Stimulated activated CD8-positive, alpha-beta memory T cell treated with anti-CD3 and anti-CD28 coated beads, Interleukin-2, amount 100 ng/mL, for 1 hour (primary cell): ENCODE measurements around the gene TMEM115.

Experiments
- DNase-seq, 2 donors: peaks; one replicate each; pipeline ENCODE4 v3.0.0-alpha.2; 2020; ENCODE audit warnings: low read depth in 2 of 2

TMEM115 gene

GRCh38 chr3:50353245-50354004 lies 5.9 kb downstream of the TMEM115 start:
- no peak for DNase-seq

GRCh38 chr3:50352781-50353180 lies 6.5 kb downstream of the TMEM115 start:
- DNase-seq, result no peak

GRCh38 chr3:50351323-50351697 lies 8.0 kb downstream of the TMEM115 start:
- no peak for DNase-seq

- peak; percentile 98 to 99 for DNase-seq
Observed at GRCh38 chr3:50350527-50351322, 8.6 kb downstream of the TMEM115 start, which contains the start of the genes CYB561D2 and NPRL2. Gene CYB561D2, plus strand, starts transcription at chr3:50350862. Its CDS starts 572 bp downstream, at chr3:50351434. Gene NPRL2, minus strand, starts transcription at chr3:50350775. Its CDS starts 123 bp downstream, at chr3:50350652.

- DNase-seq, result no peak
Observed at GRCh38 chr3:50350213-50350526, 9.2 kb downstream of the TMEM115 start.

- DNase-seq, result peak; percentile 53 to 60
Observed at GRCh38 chr3:50347187-50347813, 12.0 kb downstream of the TMEM115 start.

- peak in 1 of 2 donors; percentile 58 for DNase-seq
Observed at GRCh38 chr3:50345586-50346234, 13.6 kb downstream of the TMEM115 start, which contains the start of gene ZMYND10. Gene ZMYND10, minus strand, starts transcription at chr3:50345732. Its CDS starts 153 bp downstream, at chr3:50345579.

GRCh38 chr3:50345008-50345407 lies 14.3 kb downstream of the TMEM115 start:
- DNase-seq, result no peak

GRCh38 chr3:50342813-50343633 lies 16.3 kb downstream of the TMEM115 start:
- no peak for DNase-seq

GRCh38 chr3:50341996-50342650 lies 17.2 kb downstream of the TMEM115 start:
- no peak for DNase-seq

GRCh38 chr3:50341537-50341936 lies 17.8 kb downstream of the TMEM115 start:
- no peak for DNase-seq

GRCh38 chr3:50340448-50341329 lies 18.6 kb downstream of the TMEM115 start, which contains the start of gene RASSF1:
Gene RASSF1, minus strand, starts transcription at chr3:50340836. Its CDS starts 31 bp downstream, at chr3:50340805.
- DNase-seq, result peak in 1 of 2 donors; percentile 39

GRCh38 chr3:50340147-50340447 lies 19.2 kb downstream of the TMEM115 start:
- DNase-seq, result no peak

GRCh38 chr3:50339485-50340146 lies 19.7 kb downstream of the TMEM115 start:
- no peak for DNase-seq

GRCh38 chr3:50338965-50339364 lies 20.4 kb downstream of the TMEM115 start:
- no peak for DNase-seq

GRCh38 chr3:50337175-50337861 lies 22.0 kb downstream of the TMEM115 start:
- peak; percentile 83 to 88 for DNase-seq

GRCh38 chr3:50336452-50337174 lies 22.7 kb downstream of the TMEM115 start:
- no peak for DNase-seq
